ENCODE data around the gene GPATCH3.

Gene GPATCH3

GRCh38 chr1:26907071-26907917 lies 7.0 kb upstream of the GPATCH3 start:
- in situ Hi-C loops (cut with HindIII; ENCODE audit: low sequenced_read_pairs), result no loop called here
- no peak overlapping the region for H3K4me3 ChIP-seq (ENCODE audit: low read depth, low read length)
- TF ChIP-seq CTCF (IDR thresholded peaks at IDR 0.05; ENCODE audit: low read depth, low read length), result no peak
- DNase-seq (ENCODE audit: low read depth, low spot score), result peak; percentile 86

DNA sequence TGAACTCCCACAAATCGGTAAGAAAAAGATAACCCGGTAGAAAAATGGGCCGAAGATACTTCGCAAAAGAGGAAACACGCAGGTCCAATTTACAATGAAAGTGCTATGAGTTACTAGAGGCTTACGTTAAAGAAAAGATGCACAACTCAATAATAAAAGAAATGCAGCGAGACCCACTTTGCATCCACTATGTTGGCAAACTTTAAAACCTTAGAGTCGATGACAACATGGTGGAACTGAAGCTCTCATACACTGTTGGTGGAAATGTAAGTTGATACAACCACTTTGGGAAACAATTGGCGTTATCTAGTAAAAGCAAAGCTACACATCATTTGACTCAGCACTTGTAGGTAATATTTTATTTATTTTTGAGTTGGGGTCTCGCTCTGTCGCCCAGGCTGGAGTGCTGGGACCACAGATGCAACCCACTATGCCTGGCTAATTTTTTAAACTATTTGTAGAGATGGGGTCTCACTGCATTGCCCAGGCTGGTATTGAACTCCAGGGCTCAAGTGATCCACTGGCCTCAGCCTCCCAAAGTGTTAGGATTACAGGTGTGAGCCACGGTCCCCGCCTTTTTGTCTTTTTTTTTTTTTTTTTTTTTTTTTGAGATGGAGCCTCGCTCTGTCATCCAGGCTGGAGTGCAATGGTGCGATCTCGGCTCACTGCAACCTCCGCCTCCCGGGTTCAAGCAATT lies 696 bp upstream of the GPATCH3 start:
- no peak for DNase-seq (ENCODE audit: low read depth, low spot score)
- in situ Hi-C loops (cut with HindIII; ENCODE audit: low sequenced_read_pairs), result no loop called here
- peak overlapping the region; percentile 93 for H3K4me3 ChIP-seq (ENCODE audit: low read depth, low read length)
- TF ChIP-seq CTCF (IDR thresholded peaks at IDR 0.05; ENCODE audit: low read depth, low read length), result no peak

- DNase-seq (ENCODE audit: low read depth, low spot score), result no peak
- TF ChIP-seq CTCF (IDR thresholded peaks at IDR 0.05; ENCODE audit: low read depth, low read length), result no peak
- in situ Hi-C loops (cut with HindIII; ENCODE audit: low sequenced_read_pairs), result no loop called here
- H3K4me3 ChIP-seq (ENCODE audit: low read depth, low read length), result no peak overlapping the region
Observed at GRCh38 chr1:26897351-26897750, 2.9 kb downstream of the GPATCH3 start.

- TF ChIP-seq CTCF (IDR thresholded peaks at IDR 0.05; ENCODE audit: low read depth, low read length), result no peak
- no peak for DNase-seq (ENCODE audit: low read depth, low spot score)
- in situ Hi-C loops (cut with HindIII; ENCODE audit: low sequenced_read_pairs), result no loop called here
- no peak overlapping the region for H3K4me3 ChIP-seq (ENCODE audit: low read depth, low read length)
Observed at GRCh38 chr1:26894263-26894662, 6.0 kb downstream of the GPATCH3 start.

DNA sequence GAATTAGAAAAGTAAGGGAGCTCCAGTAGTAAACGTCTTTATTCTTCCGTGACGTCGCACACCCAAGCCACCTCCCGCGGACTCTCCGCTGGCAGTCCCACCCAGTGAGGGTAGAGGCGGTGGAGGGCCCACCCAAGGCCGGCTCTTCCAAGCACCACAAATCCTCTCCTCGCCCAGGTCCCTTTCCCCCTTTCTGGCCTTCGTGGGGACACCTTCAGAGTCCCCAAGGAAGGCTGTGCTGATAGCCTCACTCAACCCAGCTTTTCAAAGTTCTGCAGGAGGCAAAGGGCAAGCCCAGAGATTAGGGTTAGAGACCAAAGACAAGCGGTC lies 9.8 kb downstream of the GPATCH3 start:
- H3K4me3 ChIP-seq (ENCODE audit: low read depth, low read length), result peak overlapping the region; percentile 87
- TF ChIP-seq CTCF (IDR thresholded peaks at IDR 0.05; ENCODE audit: low read depth, low read length), result no peak
- in situ Hi-C loops (cut with HindIII; ENCODE audit: low sequenced_read_pairs), result no loop called here
- DNase-seq (ENCODE audit: low read depth, low spot score), result no peak

DNA sequence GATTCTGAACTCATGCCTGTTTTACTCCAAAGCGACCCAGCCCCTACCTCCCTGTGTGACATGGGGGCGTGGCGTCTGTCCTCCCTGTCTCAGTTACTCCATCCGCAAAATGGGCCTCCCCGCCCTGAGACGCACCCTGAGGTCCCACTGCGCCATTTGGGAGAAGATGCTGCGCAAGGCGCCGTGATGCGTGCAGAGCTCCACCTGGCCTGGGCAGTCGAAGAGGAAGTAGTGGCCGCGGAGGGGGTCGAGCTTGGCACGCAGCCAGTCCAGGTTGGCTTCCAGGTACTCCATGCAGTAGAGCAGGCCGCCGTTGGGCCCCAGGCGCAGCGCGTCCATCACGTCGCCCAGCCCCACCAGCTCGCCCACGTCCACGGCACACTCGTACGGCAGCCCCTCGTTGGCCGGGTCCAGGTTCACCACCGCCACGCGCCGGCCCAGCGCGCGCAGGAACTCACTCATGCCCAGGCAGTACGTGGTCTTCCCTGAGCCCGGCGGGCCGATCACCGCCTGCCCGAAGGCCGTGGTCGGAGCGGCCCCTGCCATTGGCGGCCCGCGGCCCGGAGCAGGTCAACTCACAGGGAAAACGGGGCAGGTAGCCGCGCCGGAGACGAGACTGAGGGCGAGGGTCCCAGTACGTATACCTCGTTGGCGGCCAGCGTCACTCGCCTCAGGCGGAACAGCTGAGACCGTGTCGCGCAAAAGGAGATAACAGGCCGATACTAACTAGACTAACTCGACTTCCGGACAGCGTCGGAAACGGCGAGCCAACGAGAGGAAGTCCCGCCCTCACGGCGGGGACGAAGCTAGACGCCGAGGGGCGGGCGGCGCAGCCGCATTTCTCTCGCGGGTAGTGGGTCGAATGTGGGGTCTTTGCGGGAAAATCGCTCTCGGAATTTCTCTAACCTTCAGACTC lies 10.5 kb downstream of the GPATCH3 start, which contains the start of gene GPN2:
Gene GPN2 (minus strand): TSS at position 733 of the 916 bp plus-strand sequence. CDS start 187 bp downstream, at position 546.
- TF ChIP-seq CTCF (IDR thresholded peaks at IDR 0.05; ENCODE audit: low read depth, low read length), result no peak
- DNase-seq (ENCODE audit: low read depth, low spot score), result peak; percentile 74
- in situ Hi-C loops (cut with HindIII; ENCODE audit: low sequenced_read_pairs), result no loop called here
- H3K4me3 ChIP-seq (ENCODE audit: low read depth, low read length), result peak within 1 kb of the TSS; percentile 87
